Ovary (tissue), 9 donors: Measurements from ENCODE around the gene PYCR2. TPM values are rescaled to one million over a fixed set of nuclear protein-coding genes. Genes with fewer than 3 reads are reported as not detected.

Source experiments
- DNase-seq, 5 donors: peaks; one replicate each; pipeline ENCODE4 v3.0.0-alpha.2; 2019 to 2020
- H3K27ac ChIP-seq, 2 donors: fragments of 200-600 bp; one replicate each; pipeline versions ENCODE4 v1.5.1 to v1.8.0; 2019 to 2022
- H3K27me3 ChIP-seq: fragments of 200-600 bp; one replicate; pipeline ENCODE4 v1.8.0; 2022
- H3K36me3 ChIP-seq: fragments of 200-600 bp; sonication (generic); one replicate; pipeline ENCODE4 v1.5.1; 2019
- H3K4me1 ChIP-seq: one replicate; pipeline ENCODE4 v1.8.1; 2013; ENCODE audit warnings: mild to moderate bottlenecking, moderate library complexity; ENCODE audit not compliant: insufficient read depth
- H3K4me3 ChIP-seq: fragments of 200-600 bp; sonication (generic); one replicate; pipeline ENCODE4 v1.5.1; 2017
- H3K9me3 ChIP-seq, 2 donors: fragments of 200-600 bp in 1 of 2; sonication (generic) in 1 of 2; one replicate each; pipeline versions ENCODE4 v1.5.1 to v1.8.1; 2013 to 2019; ENCODE audit warnings: mild to moderate bottlenecking in 1 of 2, moderate library complexity in 1 of 2
- CTCF ChIP-seq, 3 donors: fragments of 450-650 bp in 2 of 3; fragments of 200-600 bp in 1 of 3; IDR thresholded peaks; one replicate each; pipeline versions ENCODE4 v1.5.1 to v1.8.0; 2016 to 2022; ENCODE audit warnings: antibody characterized with exemption in 3 of 3, mild to moderate bottlenecking in 1 of 3
- EP300 ChIP-seq: sonication (generic); formaldehyde crosslinking; IDR thresholded peaks from one replicate; pipeline ENCODE4 v1.6.1; 2017; ENCODE audit warnings: antibody characterized with exemption
- POLR2A ChIP-seq: fragments of 450-650 bp; IDR thresholded peaks from one replicate; pipeline ENCODE4 v1.6.1; 2017; ENCODE audit warnings: antibody characterized with exemption, mild to moderate bottlenecking, moderate library complexity
- WGBS, 3 donors: extraction: QIAGEN DNeasy Blood & Tissue Kit in 1 of 3; methylation state at CpG; one replicate each; pipeline versions ENCODE4 v1.1.5 to v1.1.7; 2013 to 2017; 5-methylcytosine and 5-hydroxymethylcytosine counted together
- intact Hi-C, 4 donors: fragments of 100-400 bp; cut with DNase I; formaldehyde crosslinking; loops; one replicate each; pipeline versions ENCODE4 v1.11.0 to v1.15.1; 2022 to 2023
- polyA plus RNA-seq, 2 donors: library from polyadenylated mRNA; stranded (reverse); fragments of 200-250 nt in 1 of 2; fragments of 350-450 nt in 1 of 2; fragmentation: Illumina TruSeq in 1 of 2; extraction: RNeasy Lipid Tissue Mini Kit (QIAGEN cat#74804) in 1 of 2; gene quantifications; one replicate each; pipeline ENCODE4 v1.2.3, GENCODE V29; 2013 to 2014
- total RNA-seq, 7 donors: library from RNA; depleted of rRNA in 2 of 7; stranded (reverse); fragments of >200 nt in 2 of 7; fragmentation: NEBNext Ultra II Directional in 3 of 7; extraction: Animal tissue kit (Norgen Biotek cat#: 25700) in 3 of 7; gene quantifications; one replicate each; pipeline versions ENCODE4 v1.1.0 to v1.2.4, GENCODE V29; 2016 to 2023
- donor health status: DM: no; HTN: no; CAD: no; lungs with moderate emphysema.
- donor health status: DM: no; HTN: no; CAD: no.
- donor health status: Bipolar disorder and iron deficiency.
- donor health status: DM: yes; HTN: yes; CAD: no.
- donor health status: DM: no; HTN: no; CAD: no.
- donor health status: DM: yes; HTN: yes; CAD: no.

Gene PYCR2
- total and polyA plus RNA-seq, 9 donors = 35.8 to 93.3 (median 58.7) TPM

DNA sequence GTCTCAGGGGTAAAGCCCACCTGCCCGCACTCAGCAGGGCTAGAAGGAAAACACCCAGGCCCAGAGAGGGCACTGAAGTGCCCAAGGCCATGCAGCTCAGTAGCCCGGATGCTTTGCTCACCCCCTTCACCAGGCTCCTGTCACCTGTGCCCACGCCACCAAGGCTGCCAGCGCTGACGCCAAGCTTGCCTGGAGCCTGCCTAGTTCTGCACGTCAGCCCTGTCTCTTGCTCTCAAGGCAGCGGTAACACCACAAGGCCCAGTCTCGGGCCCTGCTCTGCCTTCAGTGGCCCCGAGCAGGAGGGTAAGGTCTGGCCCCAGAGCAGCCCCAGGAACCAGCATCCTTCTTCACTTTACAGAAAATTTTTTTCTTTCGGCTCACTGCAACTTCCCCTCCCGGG lies 49.6 kb downstream of the PYCR2 start:
- 89 to 96% (median 91%) methylated on average over 11 of the region's 11 CpGs for WGBS, 3 donors
- Histone ChIP-seq H3K27ac (no peak overlapping the region), H3K27me3 (no peaks in the 10 kb centered on the region), H3K4me1 (peaks cover 7% of the 10 kb centered on the region), H3K36me3 (peaks cover 2% of the 10 kb centered on the region), H3K9me3 (no peaks in the 10 kb centered on the region), H3K4me3 (no peak overlapping the region)
- TF ChIP-seq EP300 (no peak), CTCF (IDR thresholded peaks at IDR 0.05) (no peak), POLR2A (no peak)
- intact Hi-C loops = no loop called here
- DNase-seq = no peak

GRCh38 chr1:225873281-225873850 lies 50.7 kb downstream of the PYCR2 start:
- no peaks in the 10 kb centered on the region for H3K9me3 ChIP-seq
- no peak for DNase-seq
- no peak for TF ChIP-seq CTCF (IDR thresholded peaks at IDR 0.05)
- TF ChIP-seq POLR2A = no peak
- TF ChIP-seq EP300 = no peak
- intact Hi-C loops = no loop called here
- H3K27ac ChIP-seq = no peak overlapping the region
- no peaks in the 10 kb centered on the region for H3K27me3 ChIP-seq
- H3K4me1 ChIP-seq = no peaks in the 10 kb centered on the region
- H3K36me3 ChIP-seq = peaks cover 2% of the 10 kb centered on the region
- 89 to 92% (median 91%) methylated on average over 10 of the region's 10 CpGs for WGBS, 3 donors
- H3K4me3 ChIP-seq = no peak overlapping the region

DNA sequence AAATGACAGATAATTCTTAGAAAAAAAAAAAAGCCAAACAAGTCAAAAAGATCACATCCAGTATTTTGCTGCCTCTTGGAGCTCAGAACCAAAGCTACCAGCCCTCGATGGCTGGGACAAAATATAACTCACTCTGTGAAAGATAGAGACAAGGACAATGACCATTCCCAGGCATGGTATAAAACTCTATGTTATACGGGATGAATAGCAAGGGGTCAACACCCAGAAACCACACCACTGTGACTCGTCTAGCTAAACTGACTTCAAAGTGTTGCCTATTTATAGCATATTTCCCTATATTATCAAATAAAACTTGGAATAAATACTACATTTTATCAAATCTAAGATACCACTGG lies 52.0 kb downstream of the PYCR2 start:
- no peak overlapping the region for H3K4me3 ChIP-seq
- no peaks in the 10 kb centered on the region for H3K27me3 ChIP-seq
- H3K9me3 ChIP-seq = no peaks in the 10 kb centered on the region
- intact Hi-C loops = no loop called here
- H3K4me1 ChIP-seq = no peaks in the 10 kb centered on the region
- TF ChIP-seq EP300 (no peak), POLR2A (no peak), CTCF (IDR thresholded peaks at IDR 0.05) (no peak)
- WGBS, 3 donors = 58 to 75% (median 65%) methylated on average over 3 of the region's 3 CpGs
- DNase-seq = no peak
- no peak overlapping the region for H3K27ac ChIP-seq
- peaks cover 2% of the 10 kb centered on the region for H3K36me3 ChIP-seq

GRCh38 chr1:225871359-225872074 lies 52.5 kb downstream of the PYCR2 start:
- TF ChIP-seq CTCF (IDR thresholded peaks at IDR 0.05) (no peak), POLR2A (no peak), EP300 (no peak)
- intact Hi-C loops = no loop called here
- peaks cover 2% of the 10 kb centered on the region for H3K36me3 ChIP-seq
- H3K4me1 ChIP-seq = no peaks in the 10 kb centered on the region
- H3K4me3 ChIP-seq = no peak overlapping the region
- H3K27ac ChIP-seq = no peak overlapping the region
- H3K9me3 ChIP-seq = no peaks in the 10 kb centered on the region
- no peak for DNase-seq
- WGBS, 3 donors = 74% methylated on average over 11 of the region's 11 CpGs
- H3K27me3 ChIP-seq = no peaks in the 10 kb centered on the region
